SK-N-SH (cell line): ENCODE measurements around the gene ARHGAP26. TPM values are rescaled to one million over a fixed set of nuclear protein-coding genes. Genes with fewer than 3 reads are reported as not detected.

Experiments used
- CTCF ChIA-PET: fragments of 300-600, 350-600 bp; formaldehyde crosslinking; extraction: SDS; loops from one replicate; lab custom pipeline; 2021; lab: Yijun Ruan, JAX
- POLR2A ChIA-PET: fragments of 350-600 bp; sonication (Branson Sonifier 250); formaldehyde crosslinking; extraction: SDS; loops from one replicate; lab custom pipeline; 2020; ENCODE audit warnings: antibody characterized with exemption, inconsistent platforms; lab: Yijun Ruan, JAX
- DNase-seq: peaks from one replicate; pipeline ENCODE4 v3.0.0; 2012
- H2AFZ ChIP-seq: fragments of 200-600 bp; sonication (generic); 2 replicates; pipeline ENCODE4 v1.8.1; 2016; ENCODE audit warnings: antibody characterized with exemption, mild to moderate bottlenecking, low read depth
- H3F3A ChIP-seq: fragments of 200-600 bp; sonication (generic); replicated peaks from 2 replicates; pipeline ENCODE3; 2016; ENCODE audit warnings: antibody characterized with exemption, mild to moderate bottlenecking; ENCODE audit not compliant: insufficient read depth
- H3K27ac ChIP-seq, 2 experiments: fragments of 200-500 bp in 1 of 2; fragments of 200-600 bp in 1 of 2; sonication (Bioruptor generic) in 1 of 2; sonication (generic), shearing (Covaris generic) in 1 of 2; 2 replicates each; pipeline versions ENCODE4 v1.5.1 to v1.6.1; 2014 to 2016; ENCODE audit warnings: low read depth in 2 of 2, inconsistent platforms in 1 of 2, low read length in 1 of 2, mild to moderate bottlenecking in 1 of 2, mixed read lengths in 1 of 2
- H3K27me3 ChIP-seq: fragments of 200-600 bp; sonication (generic), shearing (Covaris generic); 2 replicates; pipeline ENCODE4 v1.6.1; 2016; ENCODE audit warnings: mixed run types; ENCODE audit not compliant: insufficient read depth
- H3K36me3 ChIP-seq, 2 experiments: fragments of 200-500 bp in 1 of 2; fragments of 200-600 bp in 1 of 2; sonication (Bioruptor generic) in 1 of 2; sonication (generic) in 1 of 2; replicated peaks in 1 of 2; 2 replicates each; pipeline versions ENCODE3 to v1.5.1; 2014 to 2016; ENCODE audit warnings: low read length in 1 of 2, mild to moderate bottlenecking in 1 of 2; ENCODE audit not compliant: insufficient read depth in 2 of 2, control insufficient read depth in 1 of 2
- H3K4me1 ChIP-seq, 2 experiments: fragments of 200-500 bp in 1 of 2; fragments of 200-600 bp in 1 of 2; sonication (Bioruptor generic) in 1 of 2; sonication (generic), shearing (Covaris generic) in 1 of 2; 2 replicates each; pipeline versions ENCODE4 v1.5.1 to v1.6.1; 2014 to 2016; ENCODE audit warnings: low read depth in 1 of 2, low read length in 1 of 2, mixed run types in 1 of 2; ENCODE audit not compliant: insufficient read depth in 2 of 2, control insufficient read depth in 1 of 2
- H3K4me2 ChIP-seq: fragments of 200-600 bp; sonication (generic), shearing (Covaris generic); 2 replicates; pipeline ENCODE4 v1.6.1; 2017; ENCODE audit warnings: mixed run types
- H3K4me3 ChIP-seq, 2 experiments: fragments of 200-500 bp in 1 of 2; fragments of 200-600 bp in 1 of 2; sonication (Bioruptor generic) in 1 of 2; sonication (generic), shearing (Covaris generic) in 1 of 2; 2 replicates each; pipeline versions ENCODE4 v1.5.1 to v1.8.1; 2014 to 2016; ENCODE audit warnings: low read depth in 2 of 2, inconsistent platforms in 1 of 2, low read length in 1 of 2, mild to moderate bottlenecking in 1 of 2, mixed read lengths in 1 of 2, moderate library complexity in 1 of 2
- H3K79me2 ChIP-seq: fragments of 200-600 bp; sonication (generic); 2 replicates; pipeline ENCODE4 v1.8.1; 2017; ENCODE audit warnings: mild to moderate bottlenecking; ENCODE audit not compliant: insufficient read depth
- H3K9ac ChIP-seq: fragments of 200-600 bp; sonication (generic); 2 replicates; pipeline ENCODE4 v1.6.1; 2017; ENCODE audit warnings: mixed run types
- H3K9me2 ChIP-seq: fragments of 200-600 bp; sonication (generic); 2 replicates; pipeline ENCODE4 v1.6.1; 2017; ENCODE audit warnings: mixed run types
- H3K9me3 ChIP-seq: fragments of 200-600 bp; sonication (generic); 2 replicates; pipeline ENCODE4 v1.6.1; 2017; ENCODE audit warnings: mixed run types, mild to moderate bottlenecking, moderate library complexity
- H4K20me1 ChIP-seq: fragments of 200-600 bp; sonication (generic); 2 replicates; pipeline ENCODE4 v1.6.1; 2017; ENCODE audit warnings: mild to moderate bottlenecking, mixed run types; ENCODE audit not compliant: insufficient read depth
- CHD2 ChIP-seq: fragments of 150-350 bp; IDR thresholded peaks from 2 replicates; pipeline ENCODE4 v1.6.1; 2018; ENCODE audit warnings: low read length; ENCODE audit not compliant: partially characterized antibody
- ELF1 ChIP-seq: IDR thresholded peaks from 2 replicates; pipeline ENCODE4 v1.4.0; 2012
- GABPA ChIP-seq: IDR thresholded peaks from 2 replicates; pipeline ENCODE4 v1.4.0; 2012; ENCODE audit warnings: low read depth, mild to moderate bottlenecking
- GATA2 ChIP-seq: sonication (generic); formaldehyde crosslinking; IDR thresholded peaks from 2 replicates; pipeline ENCODE4 v1.5.0; 2020; ENCODE audit warnings: mild to moderate bottlenecking, missing genetic modification reagents
- JUND ChIP-seq: IDR thresholded peaks from 2 replicates; pipeline ENCODE4 v1.4.0; 2012
- MXI1 ChIP-seq: IDR thresholded peaks from 2 replicates; pipeline ENCODE4 v1.6.1; 2012; ENCODE audit warnings: mild to moderate bottlenecking, low read depth, low read length, improper control_type of control experiment
- NRF1 ChIP-seq: IDR thresholded peaks from 2 replicates; pipeline ENCODE4 v1.6.1; 2012; ENCODE audit warnings: low read depth, mild to moderate bottlenecking, low read length
- RCOR1 ChIP-seq: fragments of 150-350 bp; IDR thresholded peaks from 2 replicates; pipeline ENCODE4 v1.6.1; 2017; ENCODE audit warnings: antibody characterized with exemption, low read length
- RFX5 ChIP-seq: IDR thresholded peaks from 2 replicates; pipeline ENCODE4 v1.6.1; 2012; ENCODE audit warnings: mild to moderate bottlenecking, improper control_type of control experiment, low read length
- RXRA ChIP-seq: IDR thresholded peaks from 2 replicates; pipeline ENCODE4 v1.4.0; 2012; ENCODE audit warnings: low read depth, mild to moderate bottlenecking, borderline replicate concordance
- SIN3A ChIP-seq: IDR thresholded peaks from 2 replicates; pipeline ENCODE4 v1.6.1; 2012; ENCODE audit warnings: low read depth, mild to moderate bottlenecking, low read length, moderate library complexity, borderline replicate concordance
- TAF1 ChIP-seq: IDR thresholded peaks from 2 replicates; pipeline ENCODE4 v1.6.1; 2012; ENCODE audit warnings: low read depth, mild to moderate bottlenecking, low read length, moderate library complexity, borderline replicate concordance
- TCF12 ChIP-seq: IDR thresholded peaks from 2 replicates; pipeline ENCODE4 v1.4.0; 2012
- WGBS: methylation state at CpG from one replicate; pipeline ENCODE4 v1.1.6; 2017; ENCODE audit warnings: low lambda C conversion rate; 5-methylcytosine and 5-hydroxymethylcytosine counted together
- polyA plus RNA-seq, 3 experiments: library from polyadenylated mRNA; depleted of rRNA; stranded (reverse); fragments of >200 nt; gene quantifications; 2 replicates each; pipeline ENCODE4 v1.2.3, GENCODE V29; 2012
- TF ChIP-seq, protein P1 (sequence below): IDR thresholded peaks from 2 replicates; pipeline ENCODE4; 2012
- TF ChIP-seq, protein P2 (sequence below): IDR thresholded peaks from 2 replicates; pipeline ENCODE4 v1.6.1; 2012; ENCODE audit warnings: mild to moderate bottlenecking, low read depth, low read length, moderate library complexity
- TF ChIP-seq, protein P3 (sequence below): IDR thresholded peaks from 2 replicates; pipeline ENCODE4 v1.4.0; 2012; ENCODE audit warnings: low read depth
- TF ChIP-seq, protein P4 (sequence below): fragments of 150-350 bp; IDR thresholded peaks from 2 replicates; pipeline ENCODE4 v1.6.1; 2016; ENCODE audit warnings: mild to moderate bottlenecking, low read depth, low read length

Gene ARHGAP26
- polyA plus RNA-seq, 1 of the 3 experiments (the other 2 are of a cell fraction) = 6.1 TPM

DNA sequence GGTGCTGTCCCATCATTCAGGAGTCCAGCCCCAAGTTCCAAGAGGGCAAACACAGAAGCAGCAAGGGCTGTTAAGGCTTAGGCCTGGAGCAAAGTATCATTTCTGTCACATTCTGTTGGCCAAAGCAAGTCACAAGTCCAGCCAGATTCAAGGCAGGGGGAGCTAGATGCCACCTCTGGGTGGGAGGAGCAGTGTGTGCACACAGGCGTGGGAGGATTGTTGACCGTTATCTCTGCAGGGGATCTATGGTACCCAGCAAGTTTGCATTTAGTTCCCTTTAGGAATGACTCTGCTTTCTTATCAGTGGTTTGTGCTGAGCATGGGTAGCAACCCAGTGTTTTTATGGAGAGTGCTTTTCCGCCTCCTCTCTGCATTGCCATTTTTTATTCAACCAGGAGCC is 354.4 kb downstream of the ARHGAP26 start:
- ChIA-PET POLR2A (no interaction called here), CTCF (no interaction called here)
- H3K4me2 ChIP-seq = no peak overlapping the region
- H3K4me3 ChIP-seq = no peak overlapping the region
- no peak overlapping the region for H3K27ac ChIP-seq
- peaks cover 0 to 10% of the 10 kb centered on the region in 2 experiments; a peak in 3 of 4 replicates for H3K4me1 ChIP-seq
- peak; percentile 20 for DNase-seq
- no peaks in the 10 kb centered on the region for H3K27me3 ChIP-seq
- H3K36me3 ChIP-seq = peaks cover 0 to 16% of the 10 kb centered on the region in 2 experiments
- H3K9me2 ChIP-seq = no peaks in the 10 kb centered on the region
- H3K9me3 ChIP-seq = no peaks in the 10 kb centered on the region
- no peak overlapping the region for H2AFZ ChIP-seq
- TF ChIP-seq GABPA (no peak), NRF1 (no peak), ELF1 (no peak), TCF12 (no peak), GATA2 (CRISPR knock-in tag) (peak; percentile 54; the same call in 1 of the 2 replicates), RCOR1 (0 out of 2 replicates have a peak, but pooled peaks have one; percentile 16), MXI1 (no peak)
- TF ChIP-seq, protein P1, sequence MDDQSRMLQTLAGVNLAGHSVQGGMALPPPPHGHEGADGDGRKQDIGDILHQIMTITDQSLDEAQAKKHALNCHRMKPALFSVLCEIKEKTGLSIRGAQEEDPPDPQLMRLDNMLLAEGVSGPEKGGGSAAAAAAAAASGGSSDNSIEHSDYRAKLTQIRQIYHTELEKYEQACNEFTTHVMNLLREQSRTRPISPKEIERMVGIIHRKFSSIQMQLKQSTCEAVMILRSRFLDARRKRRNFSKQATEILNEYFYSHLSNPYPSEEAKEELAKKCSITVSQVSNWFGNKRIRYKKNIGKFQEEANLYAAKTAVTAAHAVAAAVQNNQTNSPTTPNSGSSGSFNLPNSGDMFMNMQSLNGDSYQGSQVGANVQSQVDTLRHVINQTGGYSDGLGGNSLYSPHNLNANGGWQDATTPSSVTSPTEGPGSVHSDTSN = no peak
- no peak overlapping the region for H3K9ac ChIP-seq
- H3K79me2 ChIP-seq = no peaks in the 10 kb centered on the region
- H3F3A ChIP-seq = no peaks in the 10 kb centered on the region
- 86% methylated on average over 3 of the region's 3 CpGs for WGBS
- H4K20me1 ChIP-seq = no peaks in the 10 kb centered on the region

DNA sequence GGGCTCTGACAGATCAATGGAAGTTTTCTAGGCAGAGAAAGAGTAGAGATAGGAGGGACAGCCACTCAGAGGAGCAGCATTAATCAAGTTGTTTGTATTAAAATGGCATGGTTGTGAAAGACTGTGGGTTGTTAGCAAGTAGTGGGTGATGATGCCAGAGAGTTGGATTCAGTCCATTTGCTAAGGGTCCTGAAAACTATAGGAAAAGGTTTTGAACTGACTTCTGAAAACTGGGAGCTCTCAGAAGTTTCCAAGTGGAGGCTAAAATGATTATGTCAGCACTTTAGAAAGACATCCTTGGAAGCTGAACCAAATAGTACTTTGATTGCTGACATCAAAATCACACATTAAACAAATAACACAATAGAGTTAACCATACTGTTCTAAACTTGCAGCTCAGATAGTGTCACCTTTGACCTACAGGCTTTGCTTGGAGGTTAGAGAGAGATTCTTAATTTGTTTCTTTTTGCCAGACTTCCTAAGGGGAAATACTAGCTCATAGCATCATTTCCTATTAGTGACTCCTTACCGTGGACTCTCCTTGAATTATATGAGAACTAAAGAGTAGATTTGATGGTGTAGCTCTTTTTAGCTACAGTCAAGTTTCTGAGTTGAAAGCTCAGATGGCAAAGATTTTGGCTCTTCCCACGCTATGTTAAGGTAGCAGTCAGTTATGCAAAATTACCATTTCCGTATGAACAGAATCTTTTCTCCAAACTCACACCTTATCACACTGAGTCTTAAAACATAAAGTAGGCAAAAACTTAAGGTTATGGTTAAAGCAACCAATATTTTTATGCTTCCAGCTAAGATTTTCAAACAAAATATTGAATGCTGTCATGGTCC is 356.2 kb downstream of the ARHGAP26 start:
- POLR2A ChIA-PET = no interaction called here
- Histone ChIP-seq H3K36me3 (peaks cover 0 to 10% of the 10 kb centered on the region in 2 experiments), H3K79me2 (no peaks in the 10 kb centered on the region), H3K27ac (no peak overlapping the region), H4K20me1 (no peaks in the 10 kb centered on the region)
- no peak for TF ChIP-seq RFX5
- TF ChIP-seq CHD2 = no peak
- TF ChIP-seq, protein P2, sequence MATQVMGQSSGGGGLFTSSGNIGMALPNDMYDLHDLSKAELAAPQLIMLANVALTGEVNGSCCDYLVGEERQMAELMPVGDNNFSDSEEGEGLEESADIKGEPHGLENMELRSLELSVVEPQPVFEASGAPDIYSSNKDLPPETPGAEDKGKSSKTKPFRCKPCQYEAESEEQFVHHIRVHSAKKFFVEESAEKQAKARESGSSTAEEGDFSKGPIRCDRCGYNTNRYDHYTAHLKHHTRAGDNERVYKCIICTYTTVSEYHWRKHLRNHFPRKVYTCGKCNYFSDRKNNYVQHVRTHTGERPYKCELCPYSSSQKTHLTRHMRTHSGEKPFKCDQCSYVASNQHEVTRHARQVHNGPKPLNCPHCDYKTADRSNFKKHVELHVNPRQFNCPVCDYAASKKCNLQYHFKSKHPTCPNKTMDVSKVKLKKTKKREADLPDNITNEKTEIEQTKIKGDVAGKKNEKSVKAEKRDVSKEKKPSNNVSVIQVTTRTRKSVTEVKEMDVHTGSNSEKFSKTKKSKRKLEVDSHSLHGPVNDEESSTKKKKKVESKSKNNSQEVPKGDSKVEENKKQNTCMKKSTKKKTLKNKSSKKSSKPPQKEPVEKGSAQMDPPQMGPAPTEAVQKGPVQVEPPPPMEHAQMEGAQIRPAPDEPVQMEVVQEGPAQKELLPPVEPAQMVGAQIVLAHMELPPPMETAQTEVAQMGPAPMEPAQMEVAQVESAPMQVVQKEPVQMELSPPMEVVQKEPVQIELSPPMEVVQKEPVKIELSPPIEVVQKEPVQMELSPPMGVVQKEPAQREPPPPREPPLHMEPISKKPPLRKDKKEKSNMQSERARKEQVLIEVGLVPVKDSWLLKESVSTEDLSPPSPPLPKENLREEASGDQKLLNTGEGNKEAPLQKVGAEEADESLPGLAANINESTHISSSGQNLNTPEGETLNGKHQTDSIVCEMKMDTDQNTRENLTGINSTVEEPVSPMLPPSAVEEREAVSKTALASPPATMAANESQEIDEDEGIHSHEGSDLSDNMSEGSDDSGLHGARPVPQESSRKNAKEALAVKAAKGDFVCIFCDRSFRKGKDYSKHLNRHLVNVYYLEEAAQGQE = no peak
- TF ChIP-seq, protein P3, sequence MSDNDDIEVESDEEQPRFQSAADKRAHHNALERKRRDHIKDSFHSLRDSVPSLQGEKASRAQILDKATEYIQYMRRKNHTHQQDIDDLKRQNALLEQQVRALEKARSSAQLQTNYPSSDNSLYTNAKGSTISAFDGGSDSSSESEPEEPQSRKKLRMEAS = no peak
- TF ChIP-seq, protein P4, sequence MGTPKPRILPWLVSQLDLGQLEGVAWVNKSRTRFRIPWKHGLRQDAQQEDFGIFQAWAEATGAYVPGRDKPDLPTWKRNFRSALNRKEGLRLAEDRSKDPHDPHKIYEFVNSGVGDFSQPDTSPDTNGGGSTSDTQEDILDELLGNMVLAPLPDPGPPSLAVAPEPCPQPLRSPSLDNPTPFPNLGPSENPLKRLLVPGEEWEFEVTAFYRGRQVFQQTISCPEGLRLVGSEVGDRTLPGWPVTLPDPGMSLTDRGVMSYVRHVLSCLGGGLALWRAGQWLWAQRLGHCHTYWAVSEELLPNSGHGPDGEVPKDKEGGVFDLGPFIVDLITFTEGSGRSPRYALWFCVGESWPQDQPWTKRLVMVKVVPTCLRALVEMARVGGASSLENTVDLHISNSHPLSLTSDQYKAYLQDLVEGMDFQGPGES = no peak
- no peak for TF ChIP-seq SIN3A
- TF ChIP-seq ELF1 = no peak
- no peak for TF ChIP-seq JUND
- no peak for TF ChIP-seq TAF1
- no peak for TF ChIP-seq RXRA
- TF ChIP-seq, all 33 proteins: peak for 0
- H3K4me3 ChIP-seq = no peak overlapping the region
- H3K9ac ChIP-seq = no peak overlapping the region
- H3K4me2 ChIP-seq = no peak overlapping the region
- H3K9me3 ChIP-seq = no peaks in the 10 kb centered on the region
- no peaks in the 10 kb centered on the region for H3F3A ChIP-seq
- H3K4me1 ChIP-seq = peaks cover 2 to 17% of the 10 kb centered on the region in 2 experiments; a peak in 3 of 4 replicates
- WGBS = 92% methylated on average over 3 of the region's 3 CpGs
- H2AFZ ChIP-seq = no peak overlapping the region
- H3K27me3 ChIP-seq = no peaks in the 10 kb centered on the region
- no peak for DNase-seq
- H3K9me2 ChIP-seq = no peaks in the 10 kb centered on the region
- CTCF ChIA-PET = interaction anchor here (1.0 kb wide), 2 partner anchors 14 to 277 kb away, joined by 3 to 4 read pairs; partner anchors contain the start of gene NR3C1
